Ectodermal cell (in vitro differentiated cells): Measurements from ENCODE around the gene HIVEP3.

Source experiments
- H3K27ac ChIP-seq: 2 replicates; pipeline ENCODE4 v1.7.0; 2013; ENCODE audit warnings: mild to moderate bottlenecking, low read depth, low read length; ENCODE audit not compliant: insufficient read depth, poor library complexity, severe bottlenecking
- H3K27me3 ChIP-seq: 2 replicates; pipeline ENCODE4 v1.7.0; 2013; ENCODE audit warnings: mild to moderate bottlenecking, low read length; ENCODE audit not compliant: insufficient read depth, control insufficient read depth, poor library complexity, severe bottlenecking
- H3K36me3 ChIP-seq: one replicate; pipeline ENCODE4 v1.7.0; 2013; ENCODE audit warnings: low read length; ENCODE audit not compliant: control insufficient read depth, insufficient read depth
- H3K4me1 ChIP-seq: one replicate; pipeline ENCODE4 v1.7.0; 2013; ENCODE audit warnings: low read length; ENCODE audit not compliant: control insufficient read depth, insufficient read depth
- H3K4me3 ChIP-seq: 2 replicates; pipeline ENCODE4 v1.7.0; 2013; ENCODE audit warnings: low read depth, low read length, control low read depth; ENCODE audit not compliant: insufficient read depth
- H3K9me3 ChIP-seq: 2 replicates; pipeline ENCODE4 v1.7.0; 2013; ENCODE audit warnings: mild to moderate bottlenecking, low read length, moderate library complexity; ENCODE audit not compliant: control insufficient read depth
- WGBS, 2 experiments: methylation state at CpG; one replicate each; pipeline ENCODE4 v1.1.7; 2013; ENCODE audit warnings: missing lambda C conversion rate in 2 of 2; 5-methylcytosine and 5-hydroxymethylcytosine counted together

Gene HIVEP3

GRCh38 chr1:41631154-41631553, 287.6 kb downstream of the HIVEP3 start:
- Histone ChIP-seq H3K4me1 (no peaks in the 10 kb centered on the region), H3K9me3 (no peaks in the 10 kb centered on the region), H3K4me3 (no peak overlapping the region), H3K27me3 (no peaks in the 10 kb centered on the region), H3K27ac (no peak overlapping the region), H3K36me3 (no peaks in the 10 kb centered on the region)
- WGBS, 2 experiments, result 90 to 92% methylated on average over 9 of the region's 9 CpGs

- H3K27ac ChIP-seq, result no peak overlapping the region
- no peaks in the 10 kb centered on the region for H3K4me1 ChIP-seq
Measured at GRCh38 chr1:41629571-41629970, 289.2 kb downstream of the HIVEP3 start.

GRCh38 chr1:41629141-41629540, 289.6 kb downstream of the HIVEP3 start:
- Histone ChIP-seq H3K4me3 (no peak overlapping the region), H3K27ac (no peak overlapping the region), H3K9me3 (no peaks in the 10 kb centered on the region), H3K27me3 (no peaks in the 10 kb centered on the region), H3K36me3 (no peaks in the 10 kb centered on the region), H3K4me1 (no peaks in the 10 kb centered on the region)
- 93 to 96% methylated on average over 3 of the region's 3 CpGs for WGBS, 2 experiments

More at GRCh38 chr1:41629571-41629970, 289.2 kb downstream of the HIVEP3 start:
- H3K36me3 ChIP-seq, result no peaks in the 10 kb centered on the region
- H3K4me3 ChIP-seq, result no peak overlapping the region
- WGBS, 2 experiments, result 91 to 95% methylated on average over 8 to 9 of the region's 9 CpGs
- no peaks in the 10 kb centered on the region for H3K27me3 ChIP-seq
- no peaks in the 10 kb centered on the region for H3K9me3 ChIP-seq

GRCh38 chr1:41627491-41628280, 291.0 kb downstream of the HIVEP3 start:
- Histone ChIP-seq H3K27ac (no peak overlapping the region), H3K27me3 (no peaks in the 10 kb centered on the region), H3K4me3 (no peak overlapping the region), H3K36me3 (no peaks in the 10 kb centered on the region), H3K9me3 (no peaks in the 10 kb centered on the region), H3K4me1 (no peaks in the 10 kb centered on the region)
- 75% methylated on average over 5 of the region's 5 CpGs for WGBS, 2 experiments

- Histone ChIP-seq H3K27me3 (no peaks in the 10 kb centered on the region), H3K27ac (no peak overlapping the region), H3K9me3 (no peaks in the 10 kb centered on the region), H3K36me3 (no peaks in the 10 kb centered on the region), H3K4me3 (no peak overlapping the region), H3K4me1 (no peaks in the 10 kb centered on the region)
- 85 to 89% methylated on average over 10 of the region's 10 CpGs for WGBS, 2 experiments
Measured at GRCh38 chr1:41626616-41627375, 291.9 kb downstream of the HIVEP3 start.

- no peaks in the 10 kb centered on the region for H3K4me1 ChIP-seq
- H3K27ac ChIP-seq, result no peak overlapping the region
- no peaks in the 10 kb centered on the region for H3K9me3 ChIP-seq
- no peak overlapping the region for H3K4me3 ChIP-seq
- 86 to 90% methylated on average over 10 of the region's 10 CpGs for WGBS, 2 experiments
- no peaks in the 10 kb centered on the region for H3K36me3 ChIP-seq
- H3K27me3 ChIP-seq, result no peaks in the 10 kb centered on the region
Measured at GRCh38 chr1:41626146-41626545, 292.6 kb downstream of the HIVEP3 start.

GRCh38 chr1:41623736-41624135, 295.0 kb downstream of the HIVEP3 start:
- Histone ChIP-seq H3K27ac (no peak overlapping the region), H3K9me3 (no peaks in the 10 kb centered on the region), H3K4me1 (peaks cover 10% of the 10 kb centered on the region), H3K27me3 (no peaks in the 10 kb centered on the region), H3K4me3 (no peak overlapping the region), H3K36me3 (no peaks in the 10 kb centered on the region)
- WGBS, 2 experiments, result 93 to 94% methylated on average over 10 of the region's 10 CpGs

GRCh38 chr1:41622859-41623732, 295.6 kb downstream of the HIVEP3 start:
- Histone ChIP-seq H3K4me3 (no peak overlapping the region), H3K4me1 (peaks cover 10% of the 10 kb centered on the region), H3K9me3 (no peaks in the 10 kb centered on the region), H3K36me3 (no peaks in the 10 kb centered on the region), H3K27ac (no peak overlapping the region), H3K27me3 (no peaks in the 10 kb centered on the region)
- WGBS, 2 experiments, result 88 to 89% methylated on average over 8 of the region's 8 CpGs

GRCh38 chr1:41622402-41622801, 296.3 kb downstream of the HIVEP3 start:
- H3K27me3 ChIP-seq, result no peaks in the 10 kb centered on the region
- 93 to 95% methylated on average over 8 of the region's 8 CpGs for WGBS, 2 experiments
- H3K4me3 ChIP-seq, result no peak overlapping the region
- no peak overlapping the region for H3K27ac ChIP-seq
- no peaks in the 10 kb centered on the region for H3K9me3 ChIP-seq
- no peaks in the 10 kb centered on the region for H3K36me3 ChIP-seq
- H3K4me1 ChIP-seq, result peaks cover 10% of the 10 kb centered on the region

- no peaks in the 10 kb centered on the region for H3K9me3 ChIP-seq
- no peaks in the 10 kb centered on the region for H3K27me3 ChIP-seq
- H3K4me3 ChIP-seq, result no peak overlapping the region
- WGBS, 2 experiments, result 86 to 93% methylated on average over 1 of the region's 1 CpG
- no peak overlapping the region for H3K27ac ChIP-seq
- H3K4me1 ChIP-seq, result peaks cover 10% of the 10 kb centered on the region
- H3K36me3 ChIP-seq, result no peaks in the 10 kb centered on the region
Measured at GRCh38 chr1:41621791-41622190, 296.9 kb downstream of the HIVEP3 start.
